OCI-LY1 (cell line): Measurements from ENCODE around the gene EEFSEC.

ENCODE experiments used
- H2AFZ ChIP-seq: fragments of 200-600 bp; sonication (generic), shearing (Covaris generic); 2 replicates; pipeline ENCODE4 v1.6.0; 2014; ENCODE audit warnings: antibody characterized with exemption, mild to moderate bottlenecking, low read length
- H3F3A ChIP-seq: fragments of 200-600 bp; sonication (generic), shearing (Covaris generic); 2 replicates; pipeline ENCODE4 v1.6.0; 2014; ENCODE audit warnings: mild to moderate bottlenecking, antibody characterized with exemption, low read length, moderate library complexity; ENCODE audit not compliant: insufficient read depth
- H3K27ac ChIP-seq: fragments of 200-600 bp; sonication (generic); 2 replicates; pipeline ENCODE4 v1.5.1; 2014; ENCODE audit warnings: low read length, mixed run types, mild to moderate bottlenecking, low read depth; ENCODE audit not compliant: poor library complexity, severe bottlenecking
- H3K27me3 ChIP-seq: fragments of 200-600 bp; sonication (generic); 2 replicates; pipeline ENCODE4 v1.6.0; 2014; ENCODE audit warnings: antibody characterized with exemption, mild to moderate bottlenecking, low read length, moderate library complexity; ENCODE audit not compliant: insufficient read depth
- H3K36me3 ChIP-seq: fragments of 200-600 bp; sonication (generic); 2 replicates; pipeline ENCODE4 v1.6.1; 2014; ENCODE audit warnings: mild to moderate bottlenecking, antibody characterized with exemption, low read length, moderate library complexity, mixed read lengths; ENCODE audit not compliant: insufficient read depth
- H3K4me1 ChIP-seq: fragments of 200-600 bp; sonication (generic); 2 replicates; pipeline ENCODE4 v1.5.1; 2014; ENCODE audit warnings: mild to moderate bottlenecking, low read length, moderate library complexity; ENCODE audit not compliant: insufficient read depth, severe bottlenecking
- H3K4me2 ChIP-seq: fragments of 200-600 bp; sonication (generic), shearing (Covaris generic); 2 replicates; pipeline ENCODE4 v1.6.1; 2014; ENCODE audit warnings: low read length
- H3K4me3 ChIP-seq: fragments of 200-600 bp; sonication (generic); 2 replicates; pipeline ENCODE4 v1.5.1; 2014; ENCODE audit warnings: low read length, low read depth, mild to moderate bottlenecking, mixed read lengths; ENCODE audit not compliant: poor library complexity, severe bottlenecking
- H3K79me2 ChIP-seq: fragments of 200-600 bp; shearing (Covaris generic); 2 replicates; pipeline ENCODE4 v1.6.1; 2016; ENCODE audit warnings: mixed run types, low read length, mixed read lengths; ENCODE audit not compliant: insufficient read depth
- H3K9ac ChIP-seq: fragments of 200-600 bp; sonication (generic), shearing (Covaris generic); 2 replicates; pipeline ENCODE4 v1.6.1; 2014; ENCODE audit warnings: mild to moderate bottlenecking, low read length, mixed read lengths
- H3K9me2 ChIP-seq: fragments of 200-600 bp; sonication (generic), shearing (Covaris generic); 2 replicates; pipeline ENCODE4 v1.6.1; 2014; ENCODE audit warnings: low read depth, mild to moderate bottlenecking, low read length, mixed read lengths
- H3K9me3 ChIP-seq: fragments of 200-600 bp; shearing (Covaris generic); 2 replicates; pipeline ENCODE4 v1.6.1; 2014; ENCODE audit warnings: low read length, mixed read lengths
- H4K20me1 ChIP-seq: fragments of 200-600 bp; sonication (generic), shearing (Covaris generic); 2 replicates; pipeline ENCODE4 v1.6.0; 2016; ENCODE audit warnings: mild to moderate bottlenecking, low read length; ENCODE audit not compliant: insufficient read depth
- EZH2 ChIP-seq: fragments of 200-600 bp; sonication (generic), shearing (Covaris generic); IDR thresholded peaks from 2 replicates; pipeline ENCODE4 v1.8.0; 2017; ENCODE audit warnings: borderline replicate concordance, mixed run types, mild to moderate bottlenecking, antibody characterized with exemption, low read length, moderate library complexity, mixed read lengths
- TF ChIP-seq, protein P1 (sequence below): fragments of 200-600 bp; sonication (generic), shearing (Covaris generic); IDR thresholded peaks from 2 replicates; pipeline ENCODE4 v1.5.1; 2017; ENCODE audit warnings: mild to moderate bottlenecking, antibody characterized with exemption, low read length, moderate library complexity, mixed read lengths

The EEFSEC gene

GRCh38 chr3:128198313-128198712, 45.0 kb downstream of the EEFSEC start:
- Histone ChIP-seq H4K20me1 (no peaks in the 10 kb centered on the region), H2AFZ (no peak overlapping the region), H3K9me3 (peaks cover 4% of the 10 kb centered on the region; the same call in 1 of the 2 replicates), H3K4me2 (no peak overlapping the region), H3F3A (no peaks in the 10 kb centered on the region), H3K79me2 (no peaks in the 10 kb centered on the region), H3K4me3 (no peak overlapping the region), H3K27ac (no peak overlapping the region), H3K27me3 (no peaks in the 10 kb centered on the region), H3K9me2 (no peaks in the 10 kb centered on the region), H3K9ac (no peak overlapping the region), H3K36me3 (peaks cover 9% of the 10 kb centered on the region; the same call in 1 of the 2 replicates), H3K4me1 (no peaks in the 10 kb centered on the region)
- TF ChIP-seq EZH2: no peak
- TF ChIP-seq, protein P1, sequence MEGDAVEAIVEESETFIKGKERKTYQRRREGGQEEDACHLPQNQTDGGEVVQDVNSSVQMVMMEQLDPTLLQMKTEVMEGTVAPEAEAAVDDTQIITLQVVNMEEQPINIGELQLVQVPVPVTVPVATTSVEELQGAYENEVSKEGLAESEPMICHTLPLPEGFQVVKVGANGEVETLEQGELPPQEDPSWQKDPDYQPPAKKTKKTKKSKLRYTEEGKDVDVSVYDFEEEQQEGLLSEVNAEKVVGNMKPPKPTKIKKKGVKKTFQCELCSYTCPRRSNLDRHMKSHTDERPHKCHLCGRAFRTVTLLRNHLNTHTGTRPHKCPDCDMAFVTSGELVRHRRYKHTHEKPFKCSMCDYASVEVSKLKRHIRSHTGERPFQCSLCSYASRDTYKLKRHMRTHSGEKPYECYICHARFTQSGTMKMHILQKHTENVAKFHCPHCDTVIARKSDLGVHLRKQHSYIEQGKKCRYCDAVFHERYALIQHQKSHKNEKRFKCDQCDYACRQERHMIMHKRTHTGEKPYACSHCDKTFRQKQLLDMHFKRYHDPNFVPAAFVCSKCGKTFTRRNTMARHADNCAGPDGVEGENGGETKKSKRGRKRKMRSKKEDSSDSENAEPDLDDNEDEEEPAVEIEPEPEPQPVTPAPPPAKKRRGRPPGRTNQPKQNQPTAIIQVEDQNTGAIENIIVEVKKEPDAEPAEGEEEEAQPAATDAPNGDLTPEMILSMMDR: no peak

DNA sequence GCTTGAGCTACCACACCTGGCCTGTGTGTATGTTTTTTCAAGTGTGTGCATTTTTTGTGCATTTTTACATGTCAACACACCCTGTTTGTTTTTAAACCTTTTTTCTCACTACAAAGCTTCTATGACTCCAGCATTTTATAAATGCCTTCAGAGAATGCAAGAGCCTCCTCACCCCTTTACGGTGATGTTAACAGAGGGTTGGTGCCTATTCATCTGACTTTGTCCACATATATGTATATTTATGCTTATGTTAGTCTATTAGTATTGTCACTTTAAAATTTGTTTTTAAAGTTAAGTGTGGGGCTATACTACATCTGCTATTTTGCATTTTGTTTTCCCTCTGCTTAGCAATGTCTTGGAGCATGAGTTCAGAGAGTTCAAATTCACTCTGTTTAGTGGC, 45.8 kb downstream of the EEFSEC start:
- peaks cover 9% of the 10 kb centered on the region; the same call in 1 of the 2 replicates for H3K36me3 ChIP-seq
- H3K9me3 ChIP-seq: peaks cover 4% of the 10 kb centered on the region; the same call in 1 of the 2 replicates
- H3K4me2 ChIP-seq: no peak overlapping the region
- no peaks in the 10 kb centered on the region for H3K79me2 ChIP-seq
- no peaks in the 10 kb centered on the region for H4K20me1 ChIP-seq
- no peak overlapping the region for H2AFZ ChIP-seq
- H3K4me1 ChIP-seq: no peaks in the 10 kb centered on the region
- H3K9ac ChIP-seq: no peak overlapping the region
- H3F3A ChIP-seq: no peaks in the 10 kb centered on the region
- H3K4me3 ChIP-seq: no peak overlapping the region
- no peaks in the 10 kb centered on the region for H3K27me3 ChIP-seq
- H3K9me2 ChIP-seq: no peaks in the 10 kb centered on the region
- no peak overlapping the region for H3K27ac ChIP-seq
- TF ChIP-seq, protein P1: no peak
- no peak for TF ChIP-seq EZH2

GRCh38 chr3:128201158-128201755, 48.0 kb downstream of the EEFSEC start:
- Histone ChIP-seq H4K20me1 (no peaks in the 10 kb centered on the region), H3K27me3 (no peaks in the 10 kb centered on the region), H3K79me2 (no peaks in the 10 kb centered on the region), H3K9me2 (no peaks in the 10 kb centered on the region), H3K4me1 (no peaks in the 10 kb centered on the region), H3K36me3 (peaks cover 9% of the 10 kb centered on the region; the same call in 1 of the 2 replicates), H3K4me3 (no peak overlapping the region), H3K4me2 (no peak overlapping the region), H3K9ac (no peak overlapping the region), H3F3A (no peaks in the 10 kb centered on the region), H2AFZ (no peak overlapping the region), H3K9me3 (peaks cover 4% of the 10 kb centered on the region; the same call in 1 of the 2 replicates), H3K27ac (no peak overlapping the region)
- TF ChIP-seq, protein P1: no peak
- no peak for TF ChIP-seq EZH2
